Head of caudate nucleus (tissue), 42 donors: ENCODE data around the gene INPP5D.
"Not testable (repeated sequence)": the region's sequence is repeated elsewhere in the genome, so short reads cannot be mapped to it uniquely, and the experiment has no call there.

Experiments
- DNase-seq, 42 donors: peaks; one replicate each; pipeline versions ENCODE4 v3.0.0 to v3.0.0-alpha.2; 2020 to 2021; ENCODE audit warnings: mixed read lengths in 7 of 42
- intact Hi-C: fragments of 100-400 bp; cut with DNase I; formaldehyde crosslinking; loops from one replicate; pipeline ENCODE4 v1.15.0; 2022

INPP5D gene

GRCh38 chr2:233082931-233083755, 23.0 kb downstream of the INPP5D start:
- peak in 8 of 42 donors; percentile 13 to 43 (median 30) for DNase-seq
- intact Hi-C loops, result no loop called here

GRCh38 chr2:233083782-233084181, 23.6 kb downstream of the INPP5D start:
- peak in 1 of 42 donors; percentile 10 for DNase-seq
- intact Hi-C loops, result no loop called here

GRCh38 chr2:233084488-233084887, 24.3 kb downstream of the INPP5D start:
- intact Hi-C loops, result no loop called here
- DNase-seq, result peak in 26 of 42 donors; percentile 24 to 69 (median 44)

DNA sequence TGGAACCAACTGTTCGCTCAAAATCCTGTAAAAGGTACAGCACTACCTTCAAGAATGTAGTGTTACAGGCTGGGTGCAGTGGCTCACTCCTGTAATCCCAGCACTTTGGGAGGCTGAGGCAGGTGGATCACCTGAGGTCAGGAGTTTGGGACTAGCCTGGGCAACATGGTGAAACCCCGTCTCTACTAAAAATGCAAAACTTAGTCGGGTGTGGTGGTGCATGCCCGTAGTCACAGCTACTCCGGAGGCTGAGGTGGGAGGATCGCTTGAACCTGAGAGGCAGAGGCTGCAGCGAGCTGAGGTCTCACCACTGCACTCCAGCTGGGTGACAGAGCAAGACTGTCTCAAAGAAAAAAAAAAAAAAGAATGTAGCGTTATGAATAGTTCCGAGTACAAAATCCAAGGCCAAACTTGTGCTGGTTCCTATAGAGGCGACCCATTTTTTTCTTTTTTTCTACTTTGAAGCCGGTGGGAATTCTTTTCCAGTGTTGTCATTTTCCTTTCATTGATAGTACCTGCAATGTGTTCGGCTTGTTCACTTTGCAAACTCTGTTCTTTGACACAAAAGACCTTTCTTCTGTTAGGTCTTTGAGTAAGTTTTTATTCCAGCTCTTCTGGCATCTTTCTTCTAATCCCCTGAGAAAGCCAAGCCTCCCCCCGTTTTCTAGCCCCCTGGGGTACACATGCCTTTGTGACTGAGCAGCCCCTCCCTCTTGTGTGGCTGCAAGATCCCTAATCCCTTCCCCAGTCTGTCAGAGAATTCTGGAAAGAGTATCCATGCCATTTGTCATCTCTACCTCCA, 25.1 kb downstream of the INPP5D start:
- intact Hi-C loops, result no loop called here
- peak in 3 of 42 donors; percentile 4 to 29 (median 18) for DNase-seq

GRCh38 chr2:233085839-233086150, 25.7 kb downstream of the INPP5D start:
- DNase-seq, result no peak
- intact Hi-C loops, result no loop called here

GRCh38 chr2:233087713-233088112, 27.6 kb downstream of the INPP5D start:
- DNase-seq, result peak in 3 of 42 donors; percentile 6 to 32 (median 12)
- intact Hi-C loops, result no loop called here

DNA sequence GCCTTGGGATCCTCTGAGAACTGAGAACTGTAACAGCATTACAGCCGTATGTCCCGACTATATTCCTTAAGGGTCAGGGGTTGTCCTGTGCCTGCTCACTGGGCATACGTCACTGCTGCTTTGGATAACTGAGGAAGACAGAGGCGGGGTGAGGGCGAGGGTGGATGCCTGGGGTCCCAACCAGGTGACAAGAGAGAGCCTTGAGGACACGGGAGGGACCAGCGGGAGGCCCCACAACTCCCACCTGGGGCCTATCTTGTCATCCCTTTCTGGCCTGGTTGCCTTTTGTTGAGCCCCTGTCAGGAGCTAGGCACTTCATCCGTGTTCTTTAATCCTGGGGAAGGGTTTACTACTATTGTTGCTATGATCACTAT, 28.8 kb downstream of the INPP5D start:
- intact Hi-C loops, result no loop called here
- DNase-seq, result peak in 4 of 42 donors; percentile 3 to 26 (median 5)

- intact Hi-C loops, result no loop called here
- DNase-seq, result peak in 2 of 42 donors; percentile 8 to 19
These were observed 29.7 kb downstream of the INPP5D start for GRCh38 chr2:233089851-233090250.

- intact Hi-C loops, result no loop called here
These were observed 30.7 kb downstream of the INPP5D start for GRCh38 chr2:233090879-233091278.

DNA sequence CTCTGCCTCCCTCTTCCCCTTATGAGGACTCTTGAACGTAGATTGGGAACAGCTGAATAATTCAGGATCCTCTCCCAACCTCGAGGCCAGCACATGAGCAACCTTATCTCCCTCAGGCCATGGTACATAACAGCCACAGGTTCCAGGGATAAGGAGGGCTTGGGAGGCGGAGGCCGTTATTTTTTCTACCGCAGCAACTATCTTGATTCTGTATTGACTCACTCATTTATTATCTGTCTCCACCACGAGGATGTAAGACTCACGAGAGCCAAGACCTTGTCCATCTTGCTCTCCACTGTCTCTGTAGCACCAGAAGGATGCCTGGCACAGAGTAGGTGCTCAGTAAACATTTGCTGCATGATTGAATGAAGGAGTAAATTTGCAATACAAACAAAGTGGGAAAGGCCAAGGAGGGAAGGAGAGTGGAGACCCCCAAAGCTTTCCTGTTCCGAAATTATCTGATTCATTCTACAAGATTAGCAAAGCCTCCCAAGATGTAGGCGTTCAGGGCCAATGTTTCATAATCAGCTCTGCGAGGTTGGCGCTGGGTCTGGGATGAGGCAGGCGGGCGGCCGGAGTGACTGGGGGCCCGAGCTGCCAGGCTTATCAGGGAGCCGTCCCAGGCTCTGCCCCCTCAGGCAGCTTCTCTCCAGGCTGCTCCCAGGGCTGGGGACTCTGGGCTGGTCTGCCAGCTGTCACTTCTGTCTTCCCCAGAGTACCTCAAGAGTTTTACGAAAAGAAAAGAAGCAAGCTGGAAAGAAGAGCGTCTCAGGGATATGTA, 31.6 kb downstream of the INPP5D start:
- intact Hi-C loops, result no loop called here
- peak in 5 of 42 donors; percentile 7 to 41 (median 15) for DNase-seq

More at GRCh38 chr2:233090879-233091278, 30.7 kb downstream of the INPP5D start:
- DNase-seq, result peak in 2 of 42 donors; percentile 2 to 13

DNA sequence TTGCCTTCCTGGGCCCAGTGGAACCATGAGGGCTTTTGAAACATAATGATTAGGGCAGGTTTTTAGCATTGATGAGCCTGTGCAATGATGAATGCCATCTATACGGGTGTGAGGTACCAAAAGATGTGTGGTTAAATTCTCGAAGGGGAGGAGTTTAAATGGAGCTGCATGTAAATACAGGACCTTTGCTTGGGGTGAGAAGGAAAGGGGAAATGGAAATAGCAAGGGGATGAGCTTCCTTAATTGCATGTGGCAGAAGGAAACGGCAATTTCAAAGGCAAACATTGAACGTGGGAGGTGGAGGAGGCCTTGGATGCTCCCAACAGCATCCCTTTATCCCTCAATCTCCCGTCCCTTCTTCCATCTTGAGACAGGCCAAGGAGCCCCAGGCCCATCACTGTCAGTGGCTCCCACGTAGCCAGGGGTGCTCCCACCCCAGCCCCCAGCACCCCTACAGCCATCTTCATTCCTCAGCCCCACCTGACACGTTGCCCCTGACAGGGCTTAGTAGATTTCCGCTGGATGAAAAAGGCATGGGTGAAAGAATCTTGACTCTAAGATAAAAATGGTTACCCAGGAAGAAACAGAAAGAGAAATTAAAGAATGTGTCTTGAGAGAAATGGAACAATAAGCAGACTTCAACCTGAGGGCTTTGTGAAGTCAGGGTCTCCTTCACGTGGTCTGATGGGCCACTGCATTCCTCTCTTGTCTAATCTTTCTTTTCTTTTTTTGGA, 32.5 kb downstream of the INPP5D start:
- peak in 3 of 42 donors; percentile 2 to 11 (median 9) for DNase-seq
- intact Hi-C loops, result no loop called here

GRCh38 chr2:233093166-233093448, 33.0 kb downstream of the INPP5D start:
- DNase-seq, result no peak
- intact Hi-C loops, result no loop called here

DNA sequence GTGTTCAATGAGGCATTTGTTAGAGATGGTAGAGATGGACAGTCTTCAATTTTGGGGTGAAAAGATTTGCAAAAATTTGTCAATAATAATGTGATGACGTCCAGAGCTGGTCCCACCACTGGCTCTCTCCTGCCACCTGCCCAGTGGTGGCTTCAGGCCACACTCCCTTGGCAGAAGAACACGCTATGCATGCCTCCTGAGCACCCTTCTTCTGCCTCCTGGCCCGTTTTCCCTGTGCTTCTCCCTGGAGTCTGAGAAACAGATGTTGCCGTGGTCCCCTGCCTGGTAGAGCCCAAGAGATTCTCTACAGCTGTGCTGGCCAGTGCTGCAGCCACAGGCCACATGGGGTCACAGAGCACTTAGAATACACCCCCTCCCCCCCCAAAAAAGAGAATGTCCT, 33.6 kb downstream of the INPP5D start:
- intact Hi-C loops, result no loop called here

GRCh38 chr2:233094614-233095013, 34.5 kb downstream of the INPP5D start:
- intact Hi-C loops, result no loop called here
- DNase-seq, result peak in 2 of 42 donors; percentile 6 to 23

More for the DNA sequence above, 33.6 kb downstream of the INPP5D start:
- DNase-seq, result peak in 2 of 42 donors; percentile 7 to 20

- no peak for DNase-seq
- intact Hi-C loops, result no loop called here
These were observed 35.9 kb downstream of the INPP5D start for GRCh38 chr2:233096006-233096405.

- intact Hi-C loops, result no loop called here
- peak in 8 of 42 donors; percentile 15 to 65 (median 40) for DNase-seq
These were observed 38.5 kb downstream of the INPP5D start for GRCh38 chr2:233098618-233099017.

- intact Hi-C loops, DNase-seq: not testable (repeated sequence)
These were observed 39.7 kb downstream of the INPP5D start for GRCh38 chr2:233099820-233100191.

DNA sequence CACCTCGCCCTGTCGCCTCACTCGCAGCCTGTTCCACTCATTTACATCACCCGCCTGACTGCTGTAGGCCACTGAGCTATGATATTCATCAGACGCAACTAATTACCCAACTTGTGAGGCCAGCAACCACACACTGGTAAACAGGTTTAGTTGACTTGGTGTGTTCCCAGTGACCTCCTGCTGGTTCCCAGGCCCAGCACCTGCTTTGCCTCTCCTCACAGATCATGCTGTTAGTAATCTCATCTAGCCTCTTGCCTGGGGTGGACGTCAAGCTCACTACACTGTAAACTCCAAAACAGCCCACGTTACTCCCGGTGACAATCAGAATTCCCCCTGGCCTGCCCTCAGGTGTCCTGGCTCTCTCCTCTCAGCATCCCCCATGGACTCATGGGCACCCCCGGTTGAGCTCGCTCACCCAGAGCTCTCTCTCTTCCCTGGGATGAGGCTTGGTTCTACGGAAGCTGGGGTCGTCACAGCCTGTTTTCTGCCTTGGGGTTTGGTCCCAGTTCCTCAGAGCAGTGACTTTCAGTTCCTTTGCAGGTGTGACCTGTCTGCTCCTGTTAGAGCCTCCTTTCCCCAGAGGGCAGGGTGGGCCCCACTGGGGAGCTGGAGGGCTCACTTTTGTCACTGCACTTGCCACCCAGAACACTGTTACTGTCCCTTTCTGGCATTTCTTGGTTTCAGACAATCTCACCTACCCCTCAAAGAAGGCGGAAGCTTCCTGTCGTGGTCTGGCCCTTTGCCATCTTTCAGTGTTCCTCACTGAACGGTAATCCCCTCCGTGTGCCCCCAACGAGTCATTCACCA, 40.3 kb downstream of the INPP5D start:
- intact Hi-C loops, result no loop called here
- DNase-seq, result no peak
